K562 (cell line): ENCODE measurements around the gene ALDH18A1. TPM values are rescaled to one million over a fixed set of nuclear protein-coding genes. Genes with fewer than 3 reads are reported as not detected.

Experiments
- ATAC-seq: fragments of 200-7000 bp; cut with Tn5 transposase; 3 replicates; pipeline ENCODE4 v1.9.1; 2020; ENCODE audit warnings: moderate library complexity
- BruUV-seq: library from RNA; stranded (reverse); fragments of 400-500 nt; replicated peaks from 2 replicates; lab custom pipeline; 2021; lab: Mats Ljungman, UMichigan
- CTCF ChIA-PET: fragments of 300-600 bp; formaldehyde crosslinking; extraction: SDS; loops from one replicate; lab custom pipeline; 2021; ENCODE audit warnings: low intra/inter-chr PET ratio; lab: Yijun Ruan, JAX
- POLR2A ChIA-PET: fragments of 300-600, 350-650 bp; sonication (Branson Sonifier 250); formaldehyde crosslinking; extraction: SDS; loops from one replicate; lab custom pipeline; 2021; ENCODE audit warnings: antibody characterized with exemption, inconsistent platforms; lab: Yijun Ruan, JAX
- DNase-seq, 4 experiments: peaks; one replicate each; pipeline versions ENCODE4 v3.0.0 to v3.0.0-alpha.2; 2011 to 2018; ENCODE audit warnings: low spot score in 3 of 4, mixed read lengths in 3 of 4; ENCODE audit errors: extremely low read depth in 1 of 4
- FAIRE-seq: peaks from 2 replicates; lab custom pipeline; 2011; peaks lifted over from hg19 to GRCh38; lab: Jason Lieb, UNC
- H2AFZ ChIP-seq: 2 replicates; pipeline ENCODE4 v1.6.0; 2011; ENCODE audit warnings: low read depth, low read length, control low read depth, inconsistent platforms
- H3K27ac ChIP-seq: fragments of 200-600 bp; 3 replicates; pipeline ENCODE4 v1.8.0; 2011; ENCODE audit warnings: low read depth, mild to moderate bottlenecking, control low read depth, inconsistent platforms, low read length, moderate library complexity, mixed read lengths; ENCODE audit errors: extremely low read depth
- H3K27me3 ChIP-seq, 2 experiments: fragments of 300-600 bp in 1 of 2; 2 replicates in 1 of 2; 3 replicates in 1 of 2; pipeline versions ENCODE4 v1.6.0 to v1.8.0; 2011; ENCODE audit warnings: inconsistent platforms in 2 of 2, low read length in 2 of 2, mild to moderate bottlenecking in 1 of 2, mixed read lengths in 1 of 2, moderate library complexity in 1 of 2; ENCODE audit not compliant: control insufficient read depth in 2 of 2, insufficient read depth in 2 of 2
- H3K36me3 ChIP-seq: fragments of 300-600 bp; 3 replicates; pipeline ENCODE4 v1.8.0; 2011; ENCODE audit warnings: mild to moderate bottlenecking, low read length, inconsistent platforms; ENCODE audit not compliant: control insufficient read depth, insufficient read depth
- H3K4me1 ChIP-seq, 2 experiments: fragments of 200-600 bp in 1 of 2; replicated peaks in 1 of 2; 2 replicates in 1 of 2; 3 replicates in 1 of 2; pipeline versions ENCODE4 v1.5.1 to v1.8.0; 2011; ENCODE audit warnings: inconsistent platforms in 2 of 2, low read length in 2 of 2, mild to moderate bottlenecking in 1 of 2, mixed read lengths in 1 of 2, moderate library complexity in 1 of 2; ENCODE audit not compliant: control insufficient read depth in 2 of 2, insufficient read depth in 2 of 2
- H3K4me2 ChIP-seq: 2 replicates; pipeline ENCODE4 v1.6.1; 2011; ENCODE audit warnings: low read length, control low read depth, inconsistent platforms, mixed read lengths; ENCODE audit not compliant: insufficient read depth
- H3K4me3 ChIP-seq: fragments of 200-600 bp; sonication (generic), shearing (Covaris generic); 2 replicates; pipeline ENCODE4 v1.5.1; 2016; ENCODE audit warnings: control low read depth, inconsistent platforms
- H3K79me2 ChIP-seq: fragments of 200-600 bp; 3 replicates; pipeline ENCODE4 v1.8.0; 2011; ENCODE audit warnings: low read length, inconsistent platforms; ENCODE audit not compliant: control insufficient read depth, insufficient read depth
- H3K9ac ChIP-seq, 2 experiments: 2 replicates each; pipeline versions ENCODE4 v1.6.0 to v1.6.1; 2011; ENCODE audit warnings: low read depth in 2 of 2, low read length in 2 of 2, control low read depth in 1 of 2, inconsistent platforms in 1 of 2, mild to moderate bottlenecking in 1 of 2, mixed read lengths in 1 of 2; ENCODE audit not compliant: insufficient read depth in 1 of 2
- H3K9me1 ChIP-seq: one replicate; pipeline ENCODE4 v1.6.0; 2011; ENCODE audit warnings: inconsistent platforms, mild to moderate bottlenecking, low read length, moderate library complexity; ENCODE audit not compliant: control insufficient read depth, insufficient read depth
- H3K9me3 ChIP-seq: replicated peaks from 2 replicates; pipeline ENCODE4 v1.5.1; 2011; ENCODE audit warnings: low read depth, low read length, inconsistent platforms; ENCODE audit not compliant: control insufficient read depth, insufficient read depth
- H4K20me1 ChIP-seq: replicated peaks from 2 replicates; pipeline ENCODE4 v1.6.1; 2011; ENCODE audit warnings: low read length, inconsistent platforms, mixed read lengths; ENCODE audit not compliant: control insufficient read depth, insufficient read depth
- EHMT2 ChIP-seq: fragments of 450-650 bp; IDR thresholded peaks from 2 replicates; pipeline ENCODE4 v1.6.1; 2018; ENCODE audit warnings: antibody characterized with exemption
- HIVEP1 ChIP-seq: fragments of 250-450 bp; sonication (Bioruptor Pico); IDR thresholded peaks from 2 replicates; pipeline ENCODE4 v1.4.0; 2020; ENCODE audit warnings: mild to moderate bottlenecking
- KAT7 ChIP-seq: sonication (generic); formaldehyde crosslinking; IDR thresholded peaks from 2 replicates; pipeline ENCODE4 v1.8.0; 2022; ENCODE audit warnings: missing genetic modification reagents, mild to moderate bottlenecking, borderline replicate concordance
- NCOA2 ChIP-seq, 2 experiments: fragments of 450-650 bp; IDR thresholded peaks; 2 replicates each; pipeline ENCODE4 v1.6.1; 2018; ENCODE audit warnings: mild to moderate bottlenecking in 2 of 2, moderate library complexity in 1 of 2; ENCODE audit not compliant: partially characterized antibody in 2 of 2
- NEUROD1 ChIP-seq: fragments of 150-350 bp; IDR thresholded peaks from 2 replicates; pipeline ENCODE4 v1.6.1; 2014; ENCODE audit warnings: borderline replicate concordance, low read length, low read depth; ENCODE audit not compliant: partially characterized antibody
- POLR2B ChIP-seq: fragments of 450-650 bp; IDR thresholded peaks from 2 replicates; pipeline ENCODE4 v1.6.1; 2018; ENCODE audit warnings: low read depth; ENCODE audit not compliant: partially characterized antibody
- RBM39 ChIP-seq: fragments of 200-400 bp; formaldehyde crosslinking; optimal IDR thresholded peaks from 2 replicates; pipeline ENCODE3; 2018; ENCODE audit warnings: low read depth, low read length
- ZNF280A ChIP-seq: fragments of 450-650 bp; IDR thresholded peaks from 2 replicates; pipeline ENCODE4 v1.6.1; 2018; ENCODE audit warnings: mild to moderate bottlenecking, low read depth; ENCODE audit not compliant: partially characterized antibody
- in situ Hi-C: fragments of 300-500 bp; cut with MboI; formaldehyde crosslinking; loops from 4 replicates; pipeline ENCODE4 v1.15.0; 2018; ENCODE audit warnings: inconsistent platforms, mixed read lengths
- intact Hi-C: fragments of 100-400 bp; cut with micrococcal nuclease; formaldehyde crosslinking; loops from 2 replicates; pipeline ENCODE4 v1.14.2; 2022
- polyA plus RNA-seq, 8 experiments: library from polyadenylated mRNA; depleted of rRNA in 4 of 8; stranded (reverse) in 5 of 8; unstranded in 3 of 8; fragments of >200 nt; fragmentation: Nextera tagmentation in 2 of 8; fragmentation: Illumina TruSeq in 1 of 8; extraction: Ambion mirVana in 2 of 8; extraction: Trizol in 1 of 8; gene quantifications; 2 replicates each; pipeline versions ENCODE4 v1.2.1 to v1.2.3, GENCODE V29; 2011 to 2014; ENCODE audit warnings: inconsistent platforms in 1 of 8, missing spikeins in 1 of 8
- total RNA-seq, 7 experiments: library from RNA; depleted of rRNA in 6 of 7; stranded (reverse); fragments of >200 nt in 6 of 7; fragmentation: Illumina TruSeq in 2 of 7; extraction: Trizol in 2 of 7; gene quantifications; 2 replicates each; pipeline versions ENCODE4 v1.2.1 to v1.2.3, GENCODE V29; 2011 to 2021; ENCODE audit warnings: low replicate concordance in 1 of 7

Gene ALDH18A1
- total and polyA plus RNA-seq, 9 of the 15 experiments (the other 6 are each of a cell fraction or from before 2014, with no cell fraction given): 12.0 to 83.3 (median 43.8) TPM

- no peak for TF ChIP-seq ZNF280A
- no peak for TF ChIP-seq NCOA2 (IDR thresholded peaks at IDR 0.05; ENCODE audit: partially characterized antibody in 2 of 2)
- no peak for TF ChIP-seq KAT7
- TF ChIP-seq, all 486 proteins: peak for 0
Measured at GRCh38 chr10:95605163-95605562, 51.3 kb downstream of the ALDH18A1 start (continued).

- TF ChIP-seq NEUROD1 (no peak), RBM39 (no peak), EHMT2 (no peak), HIVEP1 (CRISPR knock-in tag) (no peak), POLR2B (no peak)
- in situ Hi-C loops: loop anchor here (5.0 to 25.0 kb wide), 4 partner anchors 172 to 992 kb away; no protein-coding TSS in a partner anchor
- intact Hi-C loops: no loop called here
- FAIRE-seq: no peak
- Histone ChIP-seq H3K9ac (no peak overlapping the region), H3K27me3 (no peaks in the 10 kb centered on the region), H3K4me1 (no peaks in the 10 kb centered on the region), H2AFZ (no peak overlapping the region), H3K4me2 (no peak overlapping the region), H3K36me3 (peaks cover 38% of the 10 kb centered on the region; the same call in 2 of the 3 replicates), H3K79me2 (no peaks in the 10 kb centered on the region), H3K9me3 (no peaks in the 10 kb centered on the region), H3K4me3 (no peak overlapping the region), H4K20me1 (no peaks in the 10 kb centered on the region), H3K9me1 (no peaks in the 10 kb centered on the region), H3K27ac (no peak overlapping the region)
- ChIA-PET POLR2A (interaction anchor here (0.7 to 2.1 kb wide), 4 partner anchors 12 to 423 kb away, joined by 3 to 6 read pairs (median 4); no protein-coding TSS in a partner anchor), CTCF (interaction anchor here (0.7 to 6.6 kb wide), 2 partner anchors 8 to 174 kb away, joined by 3 to 62 read pairs; no protein-coding TSS in a partner anchor)
- no TSS peak for BruUV-seq
- DNase-seq: no peak
- ATAC-seq: no peak
Measured at GRCh38 chr10:95604630-95605029, 51.9 kb downstream of the ALDH18A1 start.
